GM19351 (cell line): ENCODE results near the gene P2RX7.
"Not testable (repeated sequence)": the region's sequence is repeated elsewhere in the genome, so short reads cannot be mapped to it uniquely, and the experiment has no call there.

ENCODE experiments used
- ATAC-seq: cut with Tn5 transposase; IDR thresholded peaks from one replicate; pipeline ENCODE4 v1.9.1; 2021; ENCODE audit warnings: mild to moderate bottlenecking, moderate library complexity; ENCODE audit not compliant: unreplicated experiment

P2RX7 gene

DNA sequence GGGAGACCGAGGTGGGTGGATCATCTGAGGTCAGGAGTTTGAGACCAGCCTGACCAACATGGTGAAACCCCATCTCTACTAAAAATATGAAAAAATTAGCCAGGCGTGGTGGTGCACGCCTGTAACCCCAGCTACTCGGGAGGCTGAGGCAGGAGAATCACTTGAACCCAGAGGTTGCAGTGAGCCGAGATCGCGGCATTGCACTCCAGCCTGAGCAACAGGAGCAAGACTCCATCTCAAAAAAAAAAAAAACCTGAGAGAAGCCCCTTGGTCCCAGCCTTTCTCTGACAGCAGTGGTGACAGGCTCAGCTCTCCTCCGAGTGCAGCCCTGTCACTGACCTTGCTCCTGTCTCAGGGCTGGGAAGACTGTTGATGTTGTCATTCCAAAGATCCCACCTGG lies 94.2 kb downstream of the P2RX7 start:
- not testable (repeated sequence) for ATAC-seq

DNA sequence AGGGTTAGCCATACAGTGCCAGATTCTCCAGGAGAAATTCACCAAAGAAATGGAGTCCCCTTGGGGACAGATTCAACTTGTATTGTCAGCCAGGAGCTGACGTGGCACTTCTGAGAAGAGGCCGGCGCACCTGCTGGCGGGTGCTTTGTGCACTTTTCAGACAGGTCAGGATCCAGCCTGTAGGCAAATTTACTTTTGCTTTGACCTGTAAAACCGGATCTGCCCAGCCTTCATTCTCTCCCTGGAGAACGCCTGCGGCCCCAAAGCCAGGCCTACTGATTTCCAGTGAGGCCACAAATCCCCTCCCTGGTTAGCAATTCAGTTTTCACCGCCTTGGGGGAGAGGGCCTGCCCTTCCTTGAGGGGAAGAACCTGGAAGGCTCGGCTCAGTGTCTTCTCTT lies 94.6 kb downstream of the P2RX7 start:
- peak; percentile 68 for ATAC-seq

DNA sequence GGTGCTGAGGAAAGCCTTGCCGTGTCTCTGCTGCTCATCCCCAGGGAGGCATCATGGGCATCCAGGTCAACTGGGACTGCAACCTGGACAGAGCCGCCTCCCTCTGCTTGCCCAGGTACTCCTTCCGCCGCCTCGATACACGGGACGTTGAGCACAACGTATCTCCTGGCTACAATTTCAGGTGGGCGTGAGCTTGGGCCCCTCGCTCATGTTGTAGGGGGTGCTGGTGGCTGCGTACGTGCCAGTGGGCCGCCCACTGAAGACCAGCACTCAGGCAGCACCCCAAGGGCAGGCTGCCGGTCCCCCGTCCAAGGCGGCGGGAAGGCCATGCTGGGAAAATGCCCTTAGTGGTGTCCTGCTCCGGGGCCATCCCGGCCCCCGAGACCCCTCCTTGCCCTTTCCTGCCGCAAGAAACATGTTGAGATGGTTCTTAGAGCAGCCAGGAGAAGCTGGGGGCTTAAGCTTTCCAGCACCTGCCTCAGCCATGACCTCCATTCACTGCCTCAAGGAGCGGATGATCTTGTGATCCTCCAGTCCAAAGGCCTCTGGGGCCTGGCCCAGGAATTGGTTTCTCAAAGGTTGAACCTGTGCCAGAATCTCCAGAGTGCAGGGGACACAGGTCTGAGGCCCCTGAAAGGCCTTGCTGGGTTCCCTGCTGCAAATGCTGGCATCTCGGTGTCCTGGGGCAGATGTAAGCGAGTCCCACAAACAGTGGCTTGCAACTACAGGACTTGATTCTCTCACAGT lies 96.4 kb downstream of the P2RX7 start:
- ATAC-seq: no peak

DNA sequence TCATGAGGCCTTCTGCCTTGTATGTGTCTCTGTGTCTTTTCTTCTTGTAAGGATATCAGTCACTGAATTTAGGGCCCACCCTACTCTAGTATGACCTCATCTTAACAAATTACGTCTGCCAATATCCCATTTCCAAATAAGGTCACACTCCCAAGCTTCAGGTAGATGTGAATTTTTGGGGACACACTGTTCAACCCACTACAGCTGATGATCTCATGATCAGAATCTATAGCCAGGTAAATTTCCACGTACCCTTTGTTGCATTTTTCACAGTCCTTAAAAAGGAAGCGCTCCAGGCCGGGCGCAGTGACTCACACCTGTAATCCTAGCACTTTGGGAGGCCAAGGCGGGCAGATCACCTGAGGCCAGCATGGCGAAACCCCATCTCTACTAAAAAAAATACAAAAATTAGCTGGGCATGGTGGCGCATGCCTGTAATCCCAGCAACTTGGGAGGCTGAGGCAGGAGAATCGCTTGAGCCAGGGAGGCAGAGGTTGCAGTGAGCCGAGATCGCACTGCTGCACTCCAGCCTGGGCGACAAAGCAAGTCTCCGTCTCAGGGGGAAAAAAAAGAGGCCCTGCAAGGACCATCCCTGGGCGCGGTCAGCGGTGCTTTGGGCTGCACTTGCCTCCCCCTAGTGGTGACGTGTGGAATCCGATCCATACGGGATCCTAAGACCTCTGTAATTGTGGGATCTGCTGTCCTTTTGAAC lies 97.3 kb downstream of the P2RX7 start:
- not testable (repeated sequence) for ATAC-seq

DNA sequence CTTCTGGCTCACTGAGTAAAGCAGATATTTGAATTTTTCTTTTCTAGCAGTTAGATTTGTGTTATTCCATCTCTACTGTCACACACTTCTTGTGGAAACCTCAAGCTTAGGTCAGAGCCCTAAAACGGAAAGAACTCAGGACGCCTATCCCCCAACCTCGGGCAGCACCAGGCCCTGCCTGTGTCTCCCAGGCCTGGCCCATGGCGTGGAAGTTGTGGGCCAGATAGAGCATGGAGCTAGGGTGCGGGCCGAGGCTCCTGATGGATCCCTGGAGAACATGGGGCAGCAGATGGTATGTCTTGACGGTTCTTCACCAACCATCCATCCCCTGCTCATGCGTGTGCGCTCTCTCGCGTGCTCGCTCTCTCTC lies 97.8 kb downstream of the P2RX7 start:
- no peak for ATAC-seq

DNA sequence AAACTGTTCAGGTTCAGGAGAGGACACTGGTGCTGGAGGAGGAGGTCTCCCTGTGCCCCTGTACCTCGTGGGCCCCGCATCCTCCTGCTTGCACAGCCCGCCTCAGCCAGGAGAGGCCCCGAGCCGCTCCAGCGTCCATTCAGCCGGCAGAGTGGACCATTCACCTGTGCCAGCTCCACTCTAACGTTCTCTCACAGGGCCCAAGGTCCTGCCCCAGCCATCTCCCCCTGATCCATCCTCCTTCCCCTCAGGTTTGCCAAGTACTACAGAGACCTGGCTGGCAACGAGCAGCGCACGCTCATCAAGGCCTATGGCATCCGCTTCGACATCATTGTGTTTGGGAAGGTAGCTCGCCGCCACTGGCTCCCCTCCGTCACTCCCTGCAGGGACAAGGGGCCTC lies 99.5 kb downstream of the P2RX7 start:
- no peak for ATAC-seq

DNA sequence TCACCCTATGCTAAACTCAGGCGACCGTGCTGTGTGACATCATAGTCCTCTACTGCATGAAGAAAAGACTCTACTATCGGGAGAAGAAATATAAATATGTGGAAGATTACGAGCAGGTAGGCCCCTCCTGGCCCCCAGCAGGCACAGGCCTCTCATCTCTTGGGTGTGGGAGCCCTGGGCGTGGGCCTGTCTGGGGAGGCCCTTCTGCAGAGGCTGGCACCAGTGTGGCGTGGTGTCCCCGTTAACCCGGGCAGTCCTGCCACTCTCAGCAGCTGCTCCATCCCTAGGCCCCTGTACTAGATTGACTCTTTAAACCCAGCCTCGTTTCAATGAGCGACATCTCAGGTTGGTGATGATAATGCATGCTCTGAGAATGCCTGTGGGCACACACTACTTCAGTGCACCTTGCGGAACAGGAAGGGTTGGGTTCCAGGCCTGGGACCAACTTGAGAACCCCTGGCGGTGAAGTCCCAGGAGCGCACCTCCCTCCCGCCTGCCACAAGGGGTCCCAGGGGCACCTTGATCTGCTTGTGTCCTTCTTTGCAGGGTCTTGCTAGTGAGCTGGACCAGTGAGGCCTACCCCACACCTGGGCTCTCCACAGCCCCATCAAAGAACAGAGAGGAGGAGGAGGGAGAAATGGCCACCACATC lies 100.4 kb downstream of the P2RX7 start:
- no peak for ATAC-seq

DNA sequence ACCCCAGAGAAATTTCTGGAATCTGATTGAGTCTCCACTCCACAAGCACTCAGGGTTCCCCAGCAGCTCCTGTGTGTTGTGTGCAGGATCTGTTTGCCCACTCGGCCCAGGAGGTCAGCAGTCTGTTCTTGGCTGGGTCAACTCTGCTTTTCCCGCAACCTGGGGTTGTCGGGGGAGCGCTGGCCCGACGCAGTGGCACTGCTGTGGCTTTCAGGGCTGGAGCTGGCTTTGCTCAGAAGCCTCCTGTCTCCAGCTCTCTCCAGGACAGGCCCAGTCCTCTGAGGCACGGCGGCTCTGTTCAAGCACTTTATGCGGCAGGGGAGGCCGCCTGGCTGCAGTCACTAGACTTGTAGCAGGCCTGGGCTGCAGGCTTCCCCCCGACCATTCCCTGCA lies 100.9 kb downstream of the P2RX7 start:
- ATAC-seq: no peak

DNA sequence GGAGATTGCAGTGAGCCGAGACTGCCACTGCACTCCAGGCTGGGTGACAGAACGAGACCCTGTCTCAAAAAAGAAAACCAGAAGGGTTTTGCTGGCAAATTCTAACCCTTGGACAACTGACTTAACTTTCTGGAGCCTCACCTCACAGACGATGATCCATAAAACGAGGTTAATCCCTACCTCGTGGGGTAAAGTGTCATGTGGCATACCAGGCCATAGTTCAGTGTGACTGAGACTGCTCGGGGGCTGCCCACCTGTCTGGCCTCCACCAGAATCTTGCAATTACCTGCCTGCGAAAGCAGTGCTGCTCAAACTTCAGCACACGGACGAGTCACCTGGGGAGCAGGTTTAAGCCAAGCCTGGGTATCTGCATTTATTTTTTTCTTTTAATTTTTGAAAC lies 104.1 kb downstream of the P2RX7 start:
- no peak for ATAC-seq

DNA sequence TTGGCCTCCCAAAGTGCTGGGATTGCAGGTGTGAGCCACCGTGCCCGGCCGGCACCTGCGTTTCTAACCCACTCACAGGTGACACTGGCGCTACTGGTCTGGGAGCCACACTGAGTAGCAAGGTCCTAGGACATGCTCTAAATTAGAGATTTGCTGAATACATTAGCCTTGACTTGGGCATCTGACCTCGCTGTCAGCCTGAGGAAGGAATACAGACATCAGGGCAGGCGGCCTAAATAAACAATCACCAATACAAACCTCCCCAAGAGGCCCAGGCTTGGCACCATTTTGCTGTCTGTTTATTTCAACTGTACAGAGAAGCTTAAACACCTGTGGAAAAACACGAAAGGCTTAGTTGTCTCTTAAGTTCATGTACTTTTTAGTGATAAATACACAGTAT lies 104.7 kb downstream of the P2RX7 start:
- ATAC-seq: no peak
